Activated CD4-positive, alpha-beta memory T cell treated with anti-CD3 and anti-CD28 coated beads for 36 hours (primary cell): ENCODE data around the gene PHYKPL. TPM values are rescaled to one million over a fixed set of nuclear protein-coding genes. Genes with fewer than 3 reads are reported as not detected.
"Not testable (repeated sequence)": the region's sequence is repeated elsewhere in the genome, so short reads cannot be mapped to it uniquely, and the experiment has no call there.

Experiments
- CTCF ChIA-PET: fragments of 350-600 bp; sonication (Branson Sonifier 250); formaldehyde crosslinking; loops from one replicate; lab custom pipeline; 2021; ENCODE audit warnings: antibody characterized with exemption, inconsistent platforms; lab: Charles Lee
- POLR2A ChIA-PET: fragments of 350-600 bp; sonication (Branson Sonifier 250); formaldehyde crosslinking; loops from one replicate; lab custom pipeline; 2021; ENCODE audit warnings: antibody characterized with exemption; lab: Charles Lee
- DNase-seq: peaks from one replicate; pipeline ENCODE4 v3.0.0-alpha.2; 2020
- H3K27ac Mint-ChIP-seq: one replicate; pipeline ENCODE4 v1.8.0; 2021; ENCODE audit warnings: mixed read lengths
- H3K27me3 Mint-ChIP-seq: one replicate; pipeline ENCODE4 v1.8.0; 2021; ENCODE audit warnings: mixed read lengths
- H3K36me3 Mint-ChIP-seq: one replicate; pipeline ENCODE4 v1.8.0; 2021; ENCODE audit warnings: mixed read lengths
- H3K4me1 Mint-ChIP-seq: one replicate; pipeline ENCODE4 v1.8.0; 2021; ENCODE audit warnings: low read depth, mixed read lengths
- H3K4me3 Mint-ChIP-seq: one replicate; pipeline ENCODE4 v1.8.0; 2021; ENCODE audit warnings: mild to moderate bottlenecking, mixed read lengths
- H3K9me3 Mint-ChIP-seq: one replicate; pipeline ENCODE4 v1.8.0; 2021; ENCODE audit warnings: mixed read lengths
- intact Hi-C: fragments of 100-400 bp; cut with micrococcal nuclease; formaldehyde crosslinking; loops from one replicate; pipeline ENCODE4 v1.15.1; 2023
- total RNA-seq, 2 experiments: library from RNA; stranded (reverse); gene quantifications; one replicate each; pipeline ENCODE4 v1.2.3, GENCODE V29; 2021

The PHYKPL gene
- total RNA-seq, 2 experiments from 2014 or later = 49.3 to 58.0 TPM

DNA sequence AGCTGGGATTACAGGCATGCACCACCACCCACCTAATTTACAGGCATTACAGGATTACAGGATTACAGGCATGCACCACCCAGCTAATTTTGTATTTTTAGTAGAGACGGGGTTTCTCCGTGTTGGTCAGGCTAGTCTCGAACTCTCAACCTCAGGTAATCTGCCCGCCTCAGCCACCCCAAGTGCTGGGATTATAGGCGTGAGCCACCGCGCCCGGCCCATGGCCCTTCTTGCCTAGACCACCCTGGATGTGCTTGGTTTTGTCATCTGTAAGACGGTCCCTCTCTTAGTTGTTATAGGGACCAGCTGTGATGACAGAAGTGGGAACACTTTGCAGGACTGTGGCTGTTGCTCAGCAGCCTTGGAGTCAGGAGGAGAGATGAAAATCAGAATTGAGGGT lies 3.5 kb upstream of the PHYKPL start:
- intact Hi-C loops = loop anchor here (5.0 to 10.0 kb wide), 2 partner anchors 319 to 356 kb away; partner anchors contain the start of gene COL23A1
- Mint-ChIP-seq H3K4me3 (no peak overlapping the region), H3K27ac (no peak overlapping the region), H3K27me3 (no peaks in the 10 kb centered on the region), H3K36me3 (peaks cover 9% of the 10 kb centered on the region), H3K4me1 (peaks cover 46% of the 10 kb centered on the region), H3K9me3 (no peaks in the 10 kb centered on the region)
- DNase-seq = no peak
- ChIA-PET CTCF (interaction anchor here (1.0 to 1.6 kb wide), 2 partner anchors 34 to 160 kb away, joined by 3 read pairs; no protein-coding TSS in a partner anchor), POLR2A (no interaction called here)

DNA sequence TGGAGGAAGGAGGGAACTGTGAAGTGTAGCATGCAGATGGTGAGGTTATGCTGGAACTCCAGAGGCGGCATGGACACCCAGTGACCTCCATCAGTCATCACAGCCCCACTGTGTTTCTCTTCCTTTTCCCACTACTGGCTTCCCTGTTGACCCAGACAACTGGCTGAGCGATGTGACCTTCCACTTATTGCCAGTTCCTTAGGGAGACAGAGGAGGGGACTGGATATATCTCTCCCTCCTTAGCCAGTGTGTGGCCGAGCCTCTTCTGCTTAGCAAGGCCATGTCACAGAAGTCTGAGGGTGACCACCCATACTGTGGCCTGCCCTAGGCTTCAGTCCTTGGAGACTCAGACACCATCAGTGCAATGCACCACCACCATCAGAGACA lies 3.0 kb upstream of the PHYKPL start:
- ChIA-PET CTCF (interaction anchor here (1.0 to 1.6 kb wide), 8 partner anchors 15 to 1258 kb away, joined by 3 to 8 read pairs (median 4); no protein-coding TSS in a partner anchor), POLR2A (interaction anchor here (5.1 kb wide), 1 partner anchor 31 kb away, joined by 20 read pairs; the partner anchor contains the start of gene HNRNPAB)
- no peaks in the 10 kb centered on the region for H3K27me3 Mint-ChIP-seq
- H3K9me3 Mint-ChIP-seq = no peaks in the 10 kb centered on the region
- H3K4me3 Mint-ChIP-seq = no peak overlapping the region
- peaks cover 14% of the 10 kb centered on the region for H3K36me3 Mint-ChIP-seq
- no peak overlapping the region for H3K27ac Mint-ChIP-seq
- H3K4me1 Mint-ChIP-seq = peaks cover 47% of the 10 kb centered on the region
- intact Hi-C loops = loop anchor here (5.0 to 10.0 kb wide), 2 partner anchors 319 to 357 kb away; partner anchors contain the start of gene COL23A1
- DNase-seq = no peak

DNA sequence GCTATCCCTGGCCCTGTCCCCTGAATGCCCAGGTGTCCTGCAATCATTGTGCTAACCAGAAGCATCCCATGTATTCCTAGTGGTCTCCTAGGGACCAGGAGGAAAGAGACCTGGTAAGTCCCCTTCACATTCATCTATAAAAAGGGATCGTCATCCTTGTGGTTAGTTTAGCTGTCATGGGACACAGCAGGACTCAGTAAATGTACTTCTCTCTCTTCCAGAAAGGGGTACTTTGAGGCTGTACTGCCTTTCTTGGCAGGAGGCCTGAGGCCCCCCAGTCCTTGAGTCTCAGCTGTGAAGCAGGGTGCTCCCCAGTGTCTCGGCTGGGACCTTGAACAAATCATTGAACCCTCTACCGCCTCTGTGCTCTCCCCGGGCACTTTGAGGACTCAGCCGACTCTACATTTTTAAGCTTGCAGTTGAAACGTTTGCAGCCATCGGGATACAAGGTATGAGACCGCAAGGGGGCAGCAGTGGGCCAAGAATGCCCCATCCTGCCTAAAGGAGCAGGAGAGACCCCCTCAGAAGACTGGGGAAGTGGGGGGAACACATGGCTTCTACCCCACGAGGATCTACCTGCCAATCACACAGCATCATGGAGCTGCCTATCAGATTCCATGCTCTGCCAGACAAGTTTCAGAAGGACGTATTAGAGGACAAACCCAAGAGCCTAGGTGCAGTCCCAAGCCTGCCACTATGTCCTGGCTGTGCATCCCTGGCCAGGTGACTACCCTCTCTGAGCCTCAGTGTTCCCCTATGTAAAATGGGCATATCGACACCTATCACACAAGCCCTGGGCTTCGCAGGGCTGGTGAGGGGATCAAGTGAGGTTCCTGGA lies 2.4 kb upstream of the PHYKPL start:
- DNase-seq = peak; percentile 84

DNA sequence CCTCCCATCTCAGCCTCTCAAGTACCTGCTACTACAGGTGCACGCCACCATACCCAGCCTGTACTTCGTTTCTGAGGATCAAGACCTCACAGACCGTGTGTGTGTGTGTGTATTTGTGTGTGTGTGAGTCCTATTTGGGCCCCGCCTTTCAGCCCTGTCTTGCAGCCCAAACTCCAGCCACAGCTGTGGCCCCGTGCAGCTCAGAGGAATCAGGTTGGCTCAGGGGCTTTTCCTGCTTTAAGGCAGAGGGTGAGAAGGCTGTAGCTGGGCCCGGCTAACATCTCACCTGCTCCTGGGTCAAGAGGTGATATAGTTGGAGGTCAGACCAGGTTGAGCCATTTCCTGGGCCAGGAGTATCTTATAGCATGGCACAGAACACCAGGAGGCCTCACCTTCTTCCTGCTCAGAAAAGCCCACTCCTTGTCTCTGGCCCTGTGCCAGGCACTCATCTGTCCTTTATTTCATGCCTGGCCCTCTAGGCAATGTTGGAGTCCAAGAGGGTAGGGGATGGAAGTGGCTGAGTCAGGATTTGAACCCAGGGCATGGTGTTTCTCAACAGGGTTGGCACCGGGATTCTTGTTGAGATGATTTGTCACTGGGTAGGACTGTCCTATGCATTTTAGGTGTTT lies 1.6 kb upstream of the PHYKPL start:
- POLR2A ChIA-PET = interaction anchor here (5.1 kb wide), 1 partner anchor 30 kb away, joined by 20 read pairs; the partner anchor contains the start of gene HNRNPAB
- peaks cover 50% of the 10 kb centered on the region for H3K4me1 Mint-ChIP-seq
- H3K9me3 Mint-ChIP-seq = no peaks in the 10 kb centered on the region
- DNase-seq = no peak
- H3K27ac Mint-ChIP-seq = no peak overlapping the region
- H3K4me3 Mint-ChIP-seq = no peak overlapping the region
- intact Hi-C loops = loop anchor here (10.0 kb wide), 1 partner anchor 321 kb away; no protein-coding TSS in a partner anchor
- CTCF ChIA-PET = interaction anchor here (0.6 to 1.6 kb wide), 13 partner anchors 10 to 1259 kb away, joined by 3 to 8 read pairs (median 4); no protein-coding TSS in a partner anchor
- no peaks in the 10 kb centered on the region for H3K27me3 Mint-ChIP-seq
- peaks cover 26% of the 10 kb centered on the region for H3K36me3 Mint-ChIP-seq

More for the DNA sequence above, 2.4 kb upstream of the PHYKPL start:
- peaks cover 20% of the 10 kb centered on the region for H3K36me3 Mint-ChIP-seq
- POLR2A ChIA-PET = interaction anchor here (5.1 kb wide), 1 partner anchor 31 kb away, joined by 20 read pairs; the partner anchor contains the start of gene HNRNPAB
- H3K27me3 Mint-ChIP-seq = no peaks in the 10 kb centered on the region
- no peaks in the 10 kb centered on the region for H3K9me3 Mint-ChIP-seq
- H3K4me3 Mint-ChIP-seq = no peak overlapping the region
- intact Hi-C loops = loop anchor here (5.0 to 10.0 kb wide), 2 partner anchors 320 to 357 kb away; partner anchors contain the start of gene COL23A1
- CTCF ChIA-PET = interaction anchor here (0.6 to 1.6 kb wide), 14 partner anchors 9 to 1259 kb away, joined by 3 to 8 read pairs (median 4); no protein-coding TSS in a partner anchor
- H3K27ac Mint-ChIP-seq = no peak overlapping the region
- H3K4me1 Mint-ChIP-seq = peaks cover 49% of the 10 kb centered on the region

DNA sequence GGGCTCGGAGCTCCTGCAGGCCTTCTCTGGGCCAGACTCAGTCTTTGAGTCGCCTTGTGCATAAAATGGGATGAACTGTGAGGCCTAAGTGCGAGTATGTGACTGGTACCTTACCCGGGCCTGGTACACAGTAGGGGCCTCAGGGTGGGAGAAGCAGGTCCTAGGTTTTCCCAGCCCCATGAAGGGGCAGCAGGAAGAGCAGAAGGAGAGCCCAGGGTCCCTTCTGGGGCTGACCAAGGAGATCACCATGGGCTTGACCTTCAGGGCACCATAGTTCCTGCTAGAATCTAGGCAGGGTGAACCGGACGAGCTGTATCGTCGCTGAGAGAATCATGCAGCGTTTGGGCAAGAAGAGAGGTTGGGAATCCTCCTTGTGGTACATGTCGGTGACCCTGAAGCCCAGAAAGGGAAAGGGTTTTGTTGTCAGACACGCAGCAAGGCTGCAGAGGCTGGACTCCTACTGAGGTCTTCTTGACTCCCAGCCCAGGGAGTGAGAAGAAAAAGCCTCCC lies 373 bp upstream of the PHYKPL start:
- H3K27ac Mint-ChIP-seq = peak overlapping the region; percentile 83

DNA sequence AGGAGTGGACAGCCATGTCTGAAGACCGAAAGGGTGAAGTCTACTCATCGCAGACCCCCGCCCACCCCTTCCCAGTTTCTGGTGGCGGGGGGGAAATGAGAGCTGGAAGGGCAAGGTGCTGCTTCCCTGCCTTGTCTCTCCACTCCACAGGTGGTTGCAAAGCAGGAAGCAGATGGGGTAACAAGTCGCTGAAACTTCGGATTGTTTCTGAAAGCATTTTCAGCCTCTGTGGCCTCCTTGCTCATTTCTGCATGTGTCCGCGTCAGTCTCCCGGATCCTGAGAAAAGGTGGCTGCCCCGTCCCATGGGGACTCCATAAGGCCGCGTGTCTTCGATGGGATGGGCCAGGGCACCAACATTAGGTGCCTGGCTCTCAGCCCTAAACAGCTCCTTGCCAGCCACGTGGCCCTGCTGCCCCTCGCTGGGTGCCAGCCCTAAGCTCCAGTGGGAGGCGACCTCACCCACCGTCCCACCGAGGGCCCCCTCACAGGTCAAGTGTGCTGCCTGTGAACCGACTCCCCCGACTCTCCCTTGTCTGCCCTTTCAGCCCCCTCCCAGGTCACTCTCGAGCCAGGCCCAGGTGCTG lies 971 bp downstream of the PHYKPL start:
- ChIA-PET POLR2A (interaction anchor here (1.5 to 5.1 kb wide), 4 partner anchors 10 to 27 kb away, joined by 4 to 20 read pairs (median 7); partner anchors contain the start of gene HNRNPAB), CTCF (interaction anchor here (0.7 to 1.4 kb wide), 2 partner anchors 26 to 27 kb away, joined by 3 to 5 read pairs; partner anchors contain the start of gene HNRNPAB)
- no peaks in the 10 kb centered on the region for H3K27me3 Mint-ChIP-seq
- H3K36me3 Mint-ChIP-seq = peaks cover 48% of the 10 kb centered on the region
- intact Hi-C loops = loop anchor here (2.0 to 10.0 kb wide), 2 partner anchors 27 to 323 kb away; partner anchors contain the start of gene HNRNPAB
- DNase-seq = no peak
- H3K4me3 Mint-ChIP-seq = peak overlapping the region; percentile 84
- no peaks in the 10 kb centered on the region for H3K9me3 Mint-ChIP-seq
- peaks cover 50% of the 10 kb centered on the region for H3K4me1 Mint-ChIP-seq
- peak overlapping the region; percentile 76 for H3K27ac Mint-ChIP-seq

More for the DNA sequence above, 373 bp upstream of the PHYKPL start:
- Mint-ChIP-seq H3K4me1 (peaks cover 49% of the 10 kb centered on the region), H3K27me3 (no peaks in the 10 kb centered on the region), H3K4me3 (peak overlapping the region; percentile 67), H3K36me3 (peaks cover 34% of the 10 kb centered on the region), H3K9me3 (no peaks in the 10 kb centered on the region)
- CTCF ChIA-PET = no interaction called here
- POLR2A ChIA-PET = interaction anchor here (5.1 kb wide), 1 partner anchor 29 kb away, joined by 20 read pairs; the partner anchor contains the start of gene HNRNPAB
- intact Hi-C loops = loop anchor here (2.0 to 10.0 kb wide), 2 partner anchors 28 to 322 kb away; partner anchors contain the start of gene HNRNPAB
- no peak for DNase-seq

DNA sequence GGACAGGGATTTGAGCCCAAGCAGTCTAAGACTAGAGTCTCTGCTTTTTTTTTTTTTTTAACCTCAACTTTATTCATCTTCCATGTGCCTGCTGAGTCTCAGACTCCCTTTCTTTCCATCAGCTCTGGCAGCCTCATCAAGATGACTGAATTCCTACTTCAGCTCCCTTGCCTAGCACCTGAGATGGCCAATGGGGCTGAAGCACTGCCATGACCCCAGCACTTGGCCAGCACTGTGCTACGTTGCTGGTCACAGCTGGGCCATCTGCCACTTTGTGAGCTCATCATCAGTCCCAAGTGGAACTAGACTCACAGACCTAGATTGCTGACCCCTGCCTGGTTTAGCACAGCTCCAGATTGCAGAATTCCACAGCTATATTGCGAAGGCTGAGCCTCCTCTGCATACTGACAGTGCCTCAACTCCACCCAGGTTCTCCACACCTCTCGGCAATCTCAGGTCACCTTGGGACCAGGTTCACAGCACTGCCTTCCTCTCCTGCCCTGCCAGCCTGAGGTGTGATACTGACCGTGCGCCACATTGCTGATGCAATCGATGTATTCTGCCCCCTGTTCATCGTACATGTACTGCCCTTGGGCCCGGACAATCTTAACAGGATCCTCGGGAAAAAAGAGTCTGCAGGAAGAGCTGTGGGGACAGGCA lies 1.6 kb downstream of the PHYKPL start:
- intact Hi-C loops = loop anchor here (10.0 kb wide), 1 partner anchor 324 kb away; no protein-coding TSS in a partner anchor
- Mint-ChIP-seq H3K4me1 (peaks cover 52% of the 10 kb centered on the region), H3K27me3 (no peaks in the 10 kb centered on the region), H3K9me3 (no peaks in the 10 kb centered on the region), H3K4me3 (peak overlapping the region; percentile 84), H3K36me3 (peaks cover 51% of the 10 kb centered on the region), H3K27ac (peak overlapping the region; percentile 76)
- DNase-seq = no peak
- ChIA-PET CTCF (interaction anchor here (0.7 to 1.4 kb wide), 2 partner anchors 25 to 27 kb away, joined by 3 to 5 read pairs; partner anchors contain the start of gene HNRNPAB), POLR2A (interaction anchor here (1.5 to 5.1 kb wide), 4 partner anchors 10 to 27 kb away, joined by 4 to 20 read pairs (median 7); partner anchors contain the start of gene HNRNPAB)

DNA sequence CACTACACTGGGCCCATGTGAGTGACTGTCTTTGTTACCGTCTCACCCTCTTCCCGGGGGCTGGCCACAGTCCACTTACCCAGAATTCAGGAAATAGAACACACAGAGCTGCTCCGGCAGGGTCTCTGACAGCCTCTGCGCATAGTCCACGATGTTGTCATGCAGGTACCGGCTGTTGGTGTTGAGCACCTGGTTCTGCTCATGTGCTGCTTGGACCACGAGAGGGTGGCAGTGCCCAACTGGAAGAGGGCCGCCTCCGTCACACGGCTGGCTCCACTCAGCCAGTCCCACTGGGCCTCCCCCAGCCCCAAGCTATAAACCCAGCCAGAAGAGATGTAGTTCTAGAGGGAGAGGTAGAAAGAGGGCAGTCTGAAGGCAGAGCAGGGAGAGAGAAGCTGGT lies 2.7 kb downstream of the PHYKPL start:
- POLR2A ChIA-PET = interaction anchor here (0.6 to 1.9 kb wide), 3 partner anchors 10 to 725 kb away, joined by 3 to 5 read pairs (median 5); no protein-coding TSS in a partner anchor
- DNase-seq = no peak
- intact Hi-C loops = loop anchor here (10.0 kb wide), 1 partner anchor 325 kb away; no protein-coding TSS in a partner anchor
- Mint-ChIP-seq H3K9me3 (no peaks in the 10 kb centered on the region), H3K27me3 (no peaks in the 10 kb centered on the region), H3K36me3 (peaks cover 57% of the 10 kb centered on the region), H3K27ac (peak overlapping the region; percentile 18), H3K4me3 (peak overlapping the region; percentile 37), H3K4me1 (peaks cover 49% of the 10 kb centered on the region)
- CTCF ChIA-PET = interaction anchor here (1.4 kb wide), 1 partner anchor 26 kb away, joined by 5 read pairs; the partner anchor contains the start of gene HNRNPAB

DNA sequence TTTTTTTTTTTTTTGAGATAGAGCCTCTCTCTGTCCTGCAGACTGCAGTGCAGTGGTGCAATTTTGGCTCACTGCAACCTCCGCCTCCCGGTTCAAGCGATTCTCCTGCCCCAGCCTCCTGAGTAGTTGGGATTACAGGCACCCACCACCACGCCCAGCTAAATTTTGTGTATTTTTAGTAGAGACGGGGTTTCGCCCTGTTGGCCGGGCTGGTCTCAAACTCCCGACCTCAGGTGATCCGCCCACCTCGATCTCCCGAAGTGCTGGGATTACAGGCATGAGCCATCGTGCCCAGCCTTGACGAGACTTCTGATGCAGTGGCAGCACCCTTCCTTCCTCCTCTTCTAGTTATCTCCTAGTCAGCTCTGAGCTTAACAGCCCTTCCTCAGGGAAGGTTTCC lies 3.5 kb downstream of the PHYKPL start:
- H3K27me3 Mint-ChIP-seq, POLR2A ChIA-PET, H3K27ac Mint-ChIP-seq, H3K9me3 Mint-ChIP-seq, H3K4me3 Mint-ChIP-seq, intact Hi-C loops, DNase-seq, CTCF ChIA-PET: not testable (repeated sequence)
- peaks cover 48% of the 10 kb centered on the region for H3K4me1 Mint-ChIP-seq
- H3K36me3 Mint-ChIP-seq = peaks cover 58% of the 10 kb centered on the region

DNA sequence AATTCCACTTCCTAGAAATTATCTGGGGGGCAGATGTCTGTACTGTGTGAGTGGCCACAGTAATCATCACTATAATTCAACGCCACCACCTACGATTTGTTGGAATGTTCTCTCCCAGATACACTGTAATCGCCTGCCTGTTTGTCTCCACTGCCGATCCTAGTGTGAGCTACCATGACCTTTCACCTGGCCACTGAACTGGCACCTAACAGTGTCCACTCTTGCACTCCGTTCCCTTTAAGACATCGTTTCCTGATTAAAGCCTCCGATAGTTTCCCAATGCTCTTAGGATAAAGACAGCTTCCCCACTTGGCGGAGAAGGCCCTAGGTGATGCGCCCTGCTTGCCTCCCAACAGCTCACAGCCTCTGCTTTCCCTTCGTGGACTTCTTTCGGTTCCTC lies 4.0 kb downstream of the PHYKPL start:
- Mint-ChIP-seq H3K9me3 (no peaks in the 10 kb centered on the region), H3K27ac (no peak overlapping the region), H3K27me3 (no peaks in the 10 kb centered on the region), H3K36me3 (peaks cover 58% of the 10 kb centered on the region), H3K4me3 (no peak overlapping the region), H3K4me1 (peaks cover 48% of the 10 kb centered on the region)
- POLR2A ChIA-PET = no interaction called here
- CTCF ChIA-PET = no interaction called here
- intact Hi-C loops = no loop called here
- DNase-seq = no peak
